Stimulated activated CD4-positive, alpha-beta T cell treated with anti-CD3 and anti-CD28 coated beads, Interleukin-1b, Interleukin-23, amount 100 ng/mL, for 48 hours (primary cell): Measurements from ENCODE around the gene ATP11A.
"Not testable (repeated sequence)": the region's sequence is repeated elsewhere in the genome, so short reads cannot be mapped to it uniquely, and the experiment has no call there.

Source experiments
- DNase-seq: peaks from one replicate; pipeline ENCODE4 v3.0.0-alpha.2; 2020

The ATP11A gene

GRCh38 chr13:112844879-112845278, 155.0 kb downstream of the ATP11A start:
- no peak for DNase-seq

GRCh38 chr13:112845511-112846144, 155.8 kb downstream of the ATP11A start:
- DNase-seq: no peak

- no peak for DNase-seq
Measured at GRCh38 chr13:112846411-112847115, 156.7 kb downstream of the ATP11A start.

GRCh38 chr13:112849500-112849899, 159.7 kb downstream of the ATP11A start:
- no peak for DNase-seq

GRCh38 chr13:112850273-112850672, 160.4 kb downstream of the ATP11A start:
- DNase-seq: no peak

- no peak for DNase-seq
Measured at GRCh38 chr13:112851107-112852038, 161.5 kb downstream of the ATP11A start.

- no peak for DNase-seq
Measured at GRCh38 chr13:112852392-112852791, 162.6 kb downstream of the ATP11A start.

GRCh38 chr13:112852808-112853207, 163.0 kb downstream of the ATP11A start:
- no peak for DNase-seq

- DNase-seq: no peak
Measured at GRCh38 chr13:112854321-112854720, 164.5 kb downstream of the ATP11A start.

- DNase-seq: no peak
Measured at GRCh38 chr13:112855859-112856258, 166.0 kb downstream of the ATP11A start.

- no peak for DNase-seq
Measured at GRCh38 chr13:112857914-112858490, 168.2 kb downstream of the ATP11A start.

- no peak for DNase-seq
Measured at GRCh38 chr13:112859128-112859816, 169.4 kb downstream of the ATP11A start.

GRCh38 chr13:112859817-112860190, 170.0 kb downstream of the ATP11A start:
- DNase-seq: no peak

- no peak for DNase-seq
Measured at GRCh38 chr13:112861876-112862615, 172.2 kb downstream of the ATP11A start.

GRCh38 chr13:112863356-112863755, 173.5 kb downstream of the ATP11A start:
- not testable (repeated sequence) for DNase-seq

- not testable (repeated sequence) for DNase-seq
Measured at GRCh38 chr13:112865478-112865877, 175.6 kb downstream of the ATP11A start.

GRCh38 chr13:112867301-112867711, 177.5 kb downstream of the ATP11A start:
- DNase-seq: no peak

- DNase-seq: no peak
Measured at GRCh38 chr13:112868308-112868707, 178.5 kb downstream of the ATP11A start.

GRCh38 chr13:112869202-112870050, 179.6 kb downstream of the ATP11A start:
- no peak for DNase-seq

- DNase-seq: no peak
Measured at GRCh38 chr13:112870051-112870331, 180.2 kb downstream of the ATP11A start.

GRCh38 chr13:112870737-112871287, 181.0 kb downstream of the ATP11A start:
- no peak for DNase-seq
